H1 (cell line): ENCODE results near the gene SPAAR. TPM values are rescaled to one million over a fixed set of nuclear protein-coding genes. Genes with fewer than 3 reads are reported as not detected.

Experiments used
- CTCF ChIP-seq, 3 experiments: IDR thresholded peaks; 1 replicate in 2 of 3; 2 replicates in 1 of 3; pipeline versions ENCODE4 v1.5.1 to v1.6.1; 2011; ENCODE audit warnings: low read length in 3 of 3, mild to moderate bottlenecking in 3 of 3, inconsistent platforms in 2 of 3, low read depth in 1 of 3, moderate library complexity in 1 of 3; ENCODE audit not compliant: insufficient read depth in 1 of 3; ENCODE audit errors: control extremely low read depth in 1 of 3
- polyA plus RNA-seq, 7 experiments: library from polyadenylated mRNA; depleted of rRNA in 3 of 7; stranded (reverse) in 5 of 7; unstranded in 2 of 7; fragments of >200 nt in 5 of 7; fragments of 200-250 nt in 2 of 7; gene quantifications; 1 replicate in 5 of 7; 2 replicates in 1 of 7; 4 replicates in 1 of 7; pipeline versions ENCODE4 v1.2.1 to v1.2.3, GENCODE V29; 2011 to 2013; ENCODE audit warnings: missing spikeins in 2 of 7, mixed read lengths in 2 of 7
- total RNA-seq: library from RNA; stranded (reverse); fragmentation: NEBNext Ultra II Directional; extraction: Animal tissue kit (Norgen Biotek cat#: 25700); gene quantifications from 2 replicates; pipeline ENCODE4 v1.2.1, GENCODE V29; 2021

The SPAAR gene
- total and polyA plus RNA-seq, 2 of the 8 experiments (the other 6 are each of a cell fraction or from before 2014, with no cell fraction given), result 0.27 TPM; not detected in 1

- TF ChIP-seq CTCF (IDR thresholded peaks at IDR 0.05; ENCODE audit: control extremely low read depth in 1 of 3, insufficient read depth in 1 of 3, low read depth in 1 of 3, low read length in 3 of 3), result peak; percentile 47 to 64 (median 56)
These were observed 1.5 kb downstream of the SPAAR start (continued) for GRCh38 chr9:35910613-35911359.
